Spleen (tissue), 11 donors: Measurements from ENCODE around the gene FMR1NB. TPM values are rescaled to one million over a fixed set of nuclear protein-coding genes. Genes with fewer than 3 reads are reported as not detected.

Experiments
- DNase-seq: peaks from one replicate; pipeline ENCODE4 v3.0.0-alpha.2; 2020
- H3K27ac ChIP-seq, 8 donors: fragments of 200-600 bp; sonication (generic) in 7 of 8; 1 replicate in 4 of 8; 2 replicates in 4 of 8; pipeline versions ENCODE4 v1.5.0 to v1.8.0; 2016 to 2021; ENCODE audit warnings: inconsistent platforms in 4 of 8, mild to moderate bottlenecking in 4 of 8, moderate library complexity in 1 of 8
- H3K27me3 ChIP-seq, 7 donors: fragments of 200-600 bp; sonication (generic) in 6 of 7; replicated peaks in 1 of 7; 1 replicate in 4 of 7; 2 replicates in 3 of 7; pipeline versions ENCODE4 v1.5.0 to v1.8.0; 2016 to 2021; ENCODE audit warnings: inconsistent platforms in 3 of 7, mild to moderate bottlenecking in 1 of 7
- H3K36me3 ChIP-seq, 6 donors: fragments of 200-600 bp; sonication (generic) in 5 of 6; 1 replicate in 4 of 6; 2 replicates in 2 of 6; pipeline versions ENCODE4 v1.5.0 to v1.8.0; 2016 to 2021; ENCODE audit warnings: inconsistent platforms in 2 of 6
- H3K4me1 ChIP-seq, 6 donors: fragments of 200-600 bp; sonication (generic) in 5 of 6; 1 replicate in 3 of 6; 2 replicates in 3 of 6; pipeline versions ENCODE4 v1.5.0 to v1.8.0; 2016 to 2021; ENCODE audit warnings: inconsistent platforms in 3 of 6
- H3K4me3 ChIP-seq, 8 donors: fragments of 200-600 bp; sonication (generic) in 7 of 8; 1 replicate in 4 of 8; 2 replicates in 4 of 8; pipeline versions ENCODE4 v1.5.0 to v1.8.0; 2016 to 2021; ENCODE audit warnings: inconsistent platforms in 4 of 8, mild to moderate bottlenecking in 4 of 8, moderate library complexity in 2 of 8
- H3K9me3 ChIP-seq, 8 donors: fragments of 200-600 bp; sonication (generic) in 7 of 8; 1 replicate in 4 of 8; 2 replicates in 4 of 8; pipeline versions ENCODE4 v1.5.0 to v1.8.0; 2016 to 2021; ENCODE audit warnings: inconsistent platforms in 4 of 8
- POLR2A ChIP-seq, 3 donors: fragments of 450-650 bp; IDR thresholded peaks; one replicate each; pipeline ENCODE4 v1.5.1; 2017; ENCODE audit warnings: antibody characterized with exemption in 3 of 3, mild to moderate bottlenecking in 1 of 3
- POLR2AphosphoS5 ChIP-seq, 3 donors: sonication (generic); formaldehyde crosslinking; IDR thresholded peaks; one replicate each; pipeline ENCODE4 v1.5.1; 2017; ENCODE audit warnings: antibody characterized with exemption in 3 of 3
- WGBS, 5 donors: extraction: QIAGEN DNeasy Blood & Tissue Kit in 3 of 5; methylation state at CpG; one replicate each; pipeline versions ENCODE4 v1.1.5 to v1.1.7; 2013 to 2018; 5-methylcytosine and 5-hydroxymethylcytosine counted together
- intact Hi-C: fragments of 100-400 bp; cut with DNase I; formaldehyde crosslinking; loops from one replicate; pipeline ENCODE4 v1.15.0; 2023; ENCODE audit warnings: low total_unique reads
- polyA plus RNA-seq, 3 donors: library from polyadenylated mRNA; stranded (reverse); fragments of 200-250 nt; gene quantifications; one replicate each; pipeline ENCODE4 v1.2.1, GENCODE V29; 2013
- total RNA-seq, 7 donors: library from RNA; depleted of rRNA in 3 of 7; stranded (reverse); fragments of >200 nt in 3 of 7; fragmentation: NEBNext Ultra II Directional in 4 of 7; extraction: Animal tissue kit (Norgen Biotek cat#: 25700) in 4 of 7; gene quantifications; one replicate each; pipeline versions ENCODE4 v1.1.0 to v1.2.1, GENCODE V29; 2016 to 2021
- TF ChIP-seq, protein P1 (sequence below), 11 experiments: fragments of 200-600 bp in 7 of 11; fragments of 450-650 bp in 4 of 11; sonication (generic) in 4 of 11; IDR thresholded peaks in 8 of 11; conservative IDR thresholded peaks in 3 of 11; 1 replicate in 7 of 11; 2 replicates in 4 of 11; pipeline versions ENCODE4 v1.4.0 to v1.8.0; 2016 to 2021; ENCODE audit warnings: antibody characterized with exemption in 11 of 11, inconsistent platforms in 4 of 11, mild to moderate bottlenecking in 1 of 11
- donor health status: healthy with polysubstance abuse.
- donor health status: DM: no; HTN: no; CAD: no; lungs with moderate emphysema.
- donor health status: DM: no; HTN: no; CAD: no.
- donor health status: Bipolar disorder and iron deficiency.
- donor health status: healthy.
- donor health status: DM: no; HTN: no; CAD: no.
- donor health status: DM: yes; HTN: yes; CAD: no.

FMR1NB gene
- total and polyA plus RNA-seq, 10 donors = 0.08 to 0.33 TPM; not detected in 8

DNA sequence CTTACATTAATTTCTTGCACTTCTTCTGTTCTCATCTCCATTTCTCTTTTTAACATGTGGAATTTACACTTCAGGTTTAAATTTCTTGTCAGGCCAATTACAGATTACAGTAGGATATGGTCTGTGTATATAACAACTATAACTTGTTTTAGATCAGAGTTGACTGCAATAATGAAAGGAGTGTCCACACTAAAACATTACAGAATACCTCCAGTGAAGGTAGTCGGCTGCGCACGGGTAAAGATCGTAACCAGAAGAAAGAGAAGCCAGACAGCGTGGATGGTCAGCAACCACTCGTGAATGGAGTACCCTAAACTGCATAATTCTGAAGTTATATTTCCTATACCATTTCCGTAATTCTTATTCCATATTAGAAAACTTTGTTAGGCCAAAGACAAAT is 32.6 kb upstream of the FMR1NB start:
- intact Hi-C loops = no loop called here
- no peaks in the 10 kb centered on the region for H3K4me1 ChIP-seq
- H3K9me3 ChIP-seq = no peaks in the 10 kb centered on the region
- no peak for TF ChIP-seq POLR2A (IDR thresholded peaks at IDR 0.05)
- TF ChIP-seq POLR2AphosphoS5 (IDR thresholded peaks at IDR 0.05) = no peak
- TF ChIP-seq, protein P1, sequence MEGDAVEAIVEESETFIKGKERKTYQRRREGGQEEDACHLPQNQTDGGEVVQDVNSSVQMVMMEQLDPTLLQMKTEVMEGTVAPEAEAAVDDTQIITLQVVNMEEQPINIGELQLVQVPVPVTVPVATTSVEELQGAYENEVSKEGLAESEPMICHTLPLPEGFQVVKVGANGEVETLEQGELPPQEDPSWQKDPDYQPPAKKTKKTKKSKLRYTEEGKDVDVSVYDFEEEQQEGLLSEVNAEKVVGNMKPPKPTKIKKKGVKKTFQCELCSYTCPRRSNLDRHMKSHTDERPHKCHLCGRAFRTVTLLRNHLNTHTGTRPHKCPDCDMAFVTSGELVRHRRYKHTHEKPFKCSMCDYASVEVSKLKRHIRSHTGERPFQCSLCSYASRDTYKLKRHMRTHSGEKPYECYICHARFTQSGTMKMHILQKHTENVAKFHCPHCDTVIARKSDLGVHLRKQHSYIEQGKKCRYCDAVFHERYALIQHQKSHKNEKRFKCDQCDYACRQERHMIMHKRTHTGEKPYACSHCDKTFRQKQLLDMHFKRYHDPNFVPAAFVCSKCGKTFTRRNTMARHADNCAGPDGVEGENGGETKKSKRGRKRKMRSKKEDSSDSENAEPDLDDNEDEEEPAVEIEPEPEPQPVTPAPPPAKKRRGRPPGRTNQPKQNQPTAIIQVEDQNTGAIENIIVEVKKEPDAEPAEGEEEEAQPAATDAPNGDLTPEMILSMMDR (IDR thresholded peaks at IDR 0.05 in 8 of 11, conservative IDR thresholded peaks at IDR 0.05 in 3 of 11) = no peak
- H3K27ac ChIP-seq = no peak overlapping the region
- H3K27me3 ChIP-seq = no peaks in the 10 kb centered on the region
- H3K4me3 ChIP-seq = no peak overlapping the region
- H3K36me3 ChIP-seq = peaks cover 0 to 64% (median 23%) of the 10 kb centered on the region in 6 donors
- WGBS, 5 donors = 87 to 99% (median 94%) methylated on average over 7 of the region's 7 CpGs
- DNase-seq = no peak

DNA sequence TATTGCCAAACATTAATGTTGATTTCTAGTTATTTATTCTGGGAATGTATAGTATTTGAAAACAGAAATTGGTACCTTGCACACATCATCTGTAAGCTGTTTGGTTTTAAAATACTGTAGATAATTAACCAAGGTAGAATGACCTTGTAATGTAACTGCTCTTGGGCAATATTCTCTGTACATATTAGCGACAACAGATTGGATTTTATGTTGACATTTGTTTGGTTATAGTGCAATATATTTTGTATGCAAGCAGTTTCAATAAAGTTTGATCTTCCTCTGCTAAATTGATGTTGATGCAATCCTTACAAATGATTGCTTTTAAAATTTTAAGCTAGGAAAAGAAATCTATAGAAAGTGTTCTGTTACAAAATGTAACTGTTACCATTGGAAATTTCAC is 30.8 kb upstream of the FMR1NB start:
- intact Hi-C loops = no loop called here
- H3K4me1 ChIP-seq = no peaks in the 10 kb centered on the region
- DNase-seq = no peak
- no peaks in the 10 kb centered on the region for H3K9me3 ChIP-seq
- peaks cover 0 to 46% (median 19%) of the 10 kb centered on the region in 6 donors for H3K36me3 ChIP-seq
- H3K4me3 ChIP-seq = no peak overlapping the region
- 77 to 100% (median 98%) methylated on average over 1 of the region's 1 CpG for WGBS, 5 donors
- TF ChIP-seq POLR2AphosphoS5 (IDR thresholded peaks at IDR 0.05) (no peak), POLR2A (IDR thresholded peaks at IDR 0.05) (no peak)
- TF ChIP-seq, protein P1 (IDR thresholded peaks at IDR 0.05 in 8 of 11, conservative IDR thresholded peaks at IDR 0.05 in 3 of 11) = no peak
- H3K27ac ChIP-seq = no peak overlapping the region
- H3K27me3 ChIP-seq = no peaks in the 10 kb centered on the region

DNA sequence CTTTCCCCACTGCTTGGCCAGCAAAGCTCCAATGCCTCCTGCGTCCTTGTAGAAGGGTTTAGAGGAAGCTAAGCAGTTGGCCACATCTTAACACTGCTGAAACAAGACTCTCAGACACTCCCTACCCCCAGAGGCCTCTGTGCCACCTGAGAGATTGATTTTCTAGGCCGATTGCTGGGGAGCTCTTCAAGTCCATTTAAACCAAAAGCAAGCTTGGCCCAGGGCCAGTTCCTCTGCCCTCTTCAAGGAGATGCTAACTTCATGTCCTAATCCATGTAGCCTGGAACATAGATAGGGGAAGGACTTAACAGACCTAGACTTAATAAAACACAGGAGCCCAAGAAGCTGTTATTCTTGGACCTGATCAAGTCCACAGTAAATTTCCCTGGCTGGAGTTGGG is 27.2 kb upstream of the FMR1NB start:
- WGBS, 5 donors = 52 to 82% (median 66%) methylated on average over 1 to 2 of the region's 2 CpGs
- Histone ChIP-seq H3K4me1 (no peaks in the 10 kb centered on the region), H3K36me3 (peaks cover 0 to 9% (median 0%) of the 10 kb centered on the region in 6 donors), H3K9me3 (no peaks in the 10 kb centered on the region), H3K27ac (no peak overlapping the region), H3K27me3 (no peaks in the 10 kb centered on the region), H3K4me3 (no peak overlapping the region)
- peak; percentile 56 for DNase-seq
- TF ChIP-seq POLR2AphosphoS5 (IDR thresholded peaks at IDR 0.05) (no peak), POLR2A (IDR thresholded peaks at IDR 0.05) (no peak)
- TF ChIP-seq, protein P1 (IDR thresholded peaks at IDR 0.05 in 8 of 11, conservative IDR thresholded peaks at IDR 0.05 in 3 of 11) = no peak
- intact Hi-C loops = no loop called here

DNA sequence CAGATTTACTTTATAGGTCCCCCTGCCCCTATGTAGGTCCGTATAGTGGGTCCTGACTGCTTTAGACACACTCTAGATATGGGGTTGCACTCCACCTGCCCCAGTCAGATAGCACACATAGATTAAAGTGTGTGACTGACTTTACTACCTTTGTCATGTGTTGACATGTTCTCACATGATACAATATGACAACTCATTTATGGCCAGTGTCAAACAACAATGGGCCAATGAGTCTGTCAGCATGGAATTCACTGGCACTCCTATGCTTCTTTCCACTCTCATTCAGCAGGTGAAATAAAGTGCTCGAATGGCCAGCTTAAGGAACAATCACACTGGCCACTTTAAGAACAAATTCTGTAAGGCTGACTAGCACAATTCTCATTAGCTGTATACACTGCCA is 23.8 kb upstream of the FMR1NB start:
- H3K27me3 ChIP-seq = no peaks in the 10 kb centered on the region
- no peaks in the 10 kb centered on the region for H3K4me1 ChIP-seq
- no peak for DNase-seq
- 62 to 92% (median 84%) methylated on average over 2 of the region's 2 CpGs for WGBS, 5 donors
- intact Hi-C loops = no loop called here
- H3K27ac ChIP-seq = no peak overlapping the region
- no peaks in the 10 kb centered on the region for H3K36me3 ChIP-seq
- no peaks in the 10 kb centered on the region for H3K9me3 ChIP-seq
- H3K4me3 ChIP-seq = no peak overlapping the region
- TF ChIP-seq POLR2AphosphoS5 (IDR thresholded peaks at IDR 0.05) (no peak), POLR2A (IDR thresholded peaks at IDR 0.05) (no peak)
- TF ChIP-seq, protein P1 (IDR thresholded peaks at IDR 0.05 in 8 of 11, conservative IDR thresholded peaks at IDR 0.05 in 3 of 11) = no peak
